ENCODE results near the gene ADAMTS18.

- TF ChIP-seq DPF2 (IDR thresholded peaks at IDR 0.05) (no peak), NONO (IDR thresholded peaks at IDR 0.05; ENCODE audit: low read depth in 2 of 2, low read length in 1 of 2) (no peak), POLR2AphosphoS5 (IDR thresholded peaks at IDR 0.05; ENCODE audit: control insufficient read depth, insufficient read depth, low read depth, low read length) (no peak), MAFF (IDR thresholded peaks at IDR 0.05; ENCODE audit: low read length) (no peak), ZNF511 (CRISPR knock-in tag; IDR thresholded peaks at IDR 0.05) (no peak), FOXK1 (CRISPR knock-in tag; IDR thresholded peaks at IDR 0.05; ENCODE audit: borderline replicate concordance) (no peak), TBP (optimal IDR thresholded peaks at IDR 0.05; ENCODE audit: low read depth, low read length) (no peak), ZNF174 (CRISPR knock-in tag; IDR thresholded peaks at IDR 0.05) (no peak)
These were observed 26.2 kb downstream of the ADAMTS18 start for GRCh38 chr16:77408607-77409006.
